Measurements from ENCODE around the gene ATP10A.
"Not testable (repeated sequence)": the region's sequence is repeated elsewhere in the genome, so short reads cannot be mapped to it uniquely, and the experiment has no call there.

Gene ATP10A

GRCh38 chr15:25882466-25882865 is 19.3 kb upstream of the ATP10A start:
- TF ChIP-seq, protein P1, sequence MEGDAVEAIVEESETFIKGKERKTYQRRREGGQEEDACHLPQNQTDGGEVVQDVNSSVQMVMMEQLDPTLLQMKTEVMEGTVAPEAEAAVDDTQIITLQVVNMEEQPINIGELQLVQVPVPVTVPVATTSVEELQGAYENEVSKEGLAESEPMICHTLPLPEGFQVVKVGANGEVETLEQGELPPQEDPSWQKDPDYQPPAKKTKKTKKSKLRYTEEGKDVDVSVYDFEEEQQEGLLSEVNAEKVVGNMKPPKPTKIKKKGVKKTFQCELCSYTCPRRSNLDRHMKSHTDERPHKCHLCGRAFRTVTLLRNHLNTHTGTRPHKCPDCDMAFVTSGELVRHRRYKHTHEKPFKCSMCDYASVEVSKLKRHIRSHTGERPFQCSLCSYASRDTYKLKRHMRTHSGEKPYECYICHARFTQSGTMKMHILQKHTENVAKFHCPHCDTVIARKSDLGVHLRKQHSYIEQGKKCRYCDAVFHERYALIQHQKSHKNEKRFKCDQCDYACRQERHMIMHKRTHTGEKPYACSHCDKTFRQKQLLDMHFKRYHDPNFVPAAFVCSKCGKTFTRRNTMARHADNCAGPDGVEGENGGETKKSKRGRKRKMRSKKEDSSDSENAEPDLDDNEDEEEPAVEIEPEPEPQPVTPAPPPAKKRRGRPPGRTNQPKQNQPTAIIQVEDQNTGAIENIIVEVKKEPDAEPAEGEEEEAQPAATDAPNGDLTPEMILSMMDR (IDR thresholded peaks at IDR 0.05; ENCODE audit: unreplicated experiment in 3 of 3): no peak
- H3K9me3 Mint-ChIP-seq: no peaks in the 10 kb centered on the region
- no peaks in the 10 kb centered on the region for H3K36me3 Mint-ChIP-seq (ENCODE audit: low read depth)
- no peak overlapping the region for H3K4me3 Mint-ChIP-seq
- H3K27ac Mint-ChIP-seq: no peak overlapping the region
- no peaks in the 10 kb centered on the region for H3K27me3 Mint-ChIP-seq (ENCODE audit: low read depth)
- peaks cover 13% of the 10 kb centered on the region for H3K4me1 Mint-ChIP-seq

GRCh38 chr15:25880877-25881276 is 17.8 kb upstream of the ATP10A start:
- H3K9me3 Mint-ChIP-seq; H3K36me3 Mint-ChIP-seq (ENCODE audit: low read depth); H3K4me3 Mint-ChIP-seq; H3K27me3 Mint-ChIP-seq (ENCODE audit: low read depth); H3K27ac Mint-ChIP-seq: not testable (repeated sequence)
- H3K4me1 Mint-ChIP-seq: peaks cover 13% of the 10 kb centered on the region

DNA sequence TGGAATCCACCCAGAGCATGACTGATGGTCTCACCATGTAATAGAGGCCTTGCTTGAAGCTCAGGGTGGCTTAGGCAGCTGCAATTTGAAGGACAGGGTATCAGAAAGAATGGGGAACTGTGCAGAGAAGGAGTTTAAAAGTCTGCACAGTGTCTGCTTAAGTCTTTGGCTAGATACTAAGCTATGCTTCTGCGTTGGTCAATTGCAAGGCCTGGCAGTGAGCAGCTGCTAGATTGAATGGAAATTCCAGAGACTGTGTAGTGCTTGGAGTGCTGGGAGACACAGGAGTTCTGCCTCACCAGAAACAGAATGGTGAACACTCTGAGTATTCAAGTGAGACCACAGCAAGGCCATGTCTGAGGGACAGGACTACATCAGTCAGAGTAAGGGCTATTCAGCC is 17.3 kb upstream of the ATP10A start:
- Mint-ChIP-seq H3K36me3 (ENCODE audit: low read depth) (no peaks in the 10 kb centered on the region), H3K4me1 (peaks cover 13% of the 10 kb centered on the region), H3K27ac (no peak overlapping the region), H3K4me3 (no peak overlapping the region), H3K27me3 (ENCODE audit: low read depth) (no peaks in the 10 kb centered on the region), H3K9me3 (no peaks in the 10 kb centered on the region)
- TF ChIP-seq, protein P1 (IDR thresholded peaks at IDR 0.05; ENCODE audit: unreplicated experiment in 3 of 3): no peak

DNA sequence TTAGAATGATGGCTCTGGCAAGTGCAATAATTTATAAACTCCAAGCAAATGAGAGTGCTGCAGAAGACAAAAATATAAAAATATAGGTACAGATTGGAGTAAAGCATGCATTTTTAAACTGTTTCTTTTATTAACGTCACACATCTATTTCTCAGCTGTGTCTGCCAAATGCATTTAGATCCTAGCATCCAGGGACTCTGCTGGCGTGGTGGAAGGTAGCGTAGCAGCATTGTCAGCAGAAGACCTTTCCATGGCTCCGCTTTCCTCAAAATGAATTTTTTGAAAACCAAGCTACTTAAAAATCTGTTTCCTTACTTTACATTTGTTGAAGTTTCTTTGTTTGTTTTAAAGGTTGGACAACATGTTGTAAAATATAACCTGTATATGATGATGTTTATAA is 16.3 kb upstream of the ATP10A start:
- Mint-ChIP-seq H3K9me3 (no peaks in the 10 kb centered on the region), H3K27me3 (ENCODE audit: low read depth) (no peaks in the 10 kb centered on the region), H3K4me3 (no peak overlapping the region), H3K4me1 (peaks cover 11% of the 10 kb centered on the region), H3K36me3 (ENCODE audit: low read depth) (no peaks in the 10 kb centered on the region), H3K27ac (no peak overlapping the region)
- TF ChIP-seq, protein P1 (IDR thresholded peaks at IDR 0.05; ENCODE audit: unreplicated experiment in 3 of 3): no peak

DNA sequence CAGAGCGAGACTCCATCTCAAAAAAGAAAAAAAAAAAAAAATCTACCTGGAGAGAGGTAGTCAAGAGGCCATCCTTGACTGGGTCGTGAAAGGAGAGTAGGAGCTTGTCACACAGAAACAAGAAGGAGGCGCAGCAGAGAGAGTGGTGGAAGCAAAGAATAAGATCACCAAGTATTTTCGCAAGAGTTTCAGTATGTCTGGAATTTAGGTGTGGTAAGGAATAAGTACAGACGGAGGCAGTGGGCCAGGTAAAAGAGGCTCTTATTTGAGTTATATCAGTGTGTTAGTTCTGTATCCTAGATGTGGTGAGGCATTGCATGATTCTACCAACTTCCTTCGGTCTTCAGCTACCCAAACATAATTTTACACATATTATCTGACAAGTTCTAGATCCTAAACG is 14.6 kb upstream of the ATP10A start:
- Mint-ChIP-seq H3K27me3 (ENCODE audit: low read depth) (no peaks in the 10 kb centered on the region), H3K9me3 (no peaks in the 10 kb centered on the region), H3K4me3 (no peak overlapping the region), H3K36me3 (ENCODE audit: low read depth) (no peaks in the 10 kb centered on the region), H3K4me1 (no peaks in the 10 kb centered on the region), H3K27ac (no peak overlapping the region)
- TF ChIP-seq, protein P1 (IDR thresholded peaks at IDR 0.05; ENCODE audit: unreplicated experiment in 3 of 3): no peak

DNA sequence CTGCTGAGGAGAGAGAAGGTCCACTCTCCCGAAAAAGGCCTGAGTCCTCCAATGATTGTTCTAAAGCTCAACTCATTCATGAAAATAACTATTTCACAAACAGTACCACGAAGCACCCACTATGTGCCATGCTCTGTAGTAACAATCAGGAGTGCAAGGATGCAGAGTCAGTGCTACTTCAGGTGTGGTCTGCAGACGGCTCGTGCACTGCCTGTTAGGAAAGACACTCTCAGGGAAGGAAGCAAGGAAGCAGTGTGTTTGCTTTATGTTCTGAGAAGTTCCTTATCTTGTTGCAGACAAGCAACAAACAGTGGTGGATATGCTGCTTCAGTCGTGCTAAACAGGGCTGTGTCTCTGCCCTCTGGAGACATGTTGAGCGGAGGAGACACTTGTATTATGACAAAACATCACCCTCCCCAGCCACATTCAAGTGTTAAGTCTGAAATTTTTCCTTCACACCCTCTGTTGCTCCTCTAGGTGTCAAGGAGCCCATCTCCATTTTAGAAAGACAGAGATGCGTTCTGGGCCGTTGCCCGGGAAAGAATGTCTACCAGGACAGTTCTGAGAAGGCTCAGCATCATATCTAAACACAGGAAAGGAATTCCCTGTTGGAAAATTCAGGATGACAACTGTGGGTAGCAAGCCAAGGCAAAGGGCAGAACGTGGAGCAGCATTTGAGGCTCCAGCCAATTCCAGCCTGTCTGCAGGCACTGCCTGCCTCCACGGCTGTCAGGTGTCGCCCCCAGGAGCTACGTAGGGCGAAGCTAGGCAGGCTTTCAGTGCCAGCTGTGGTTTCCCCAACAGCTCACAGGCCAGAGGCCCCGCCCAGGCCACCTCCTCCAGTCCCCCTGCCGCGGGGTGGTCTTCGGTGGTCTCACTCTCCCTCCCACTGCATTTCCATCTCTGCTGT is 13.4 kb upstream of the ATP10A start:
- Mint-ChIP-seq H3K4me1 (no peaks in the 10 kb centered on the region), H3K27ac (no peak overlapping the region), H3K9me3 (no peaks in the 10 kb centered on the region), H3K27me3 (ENCODE audit: low read depth) (no peaks in the 10 kb centered on the region), H3K36me3 (ENCODE audit: low read depth) (no peaks in the 10 kb centered on the region), H3K4me3 (no peak overlapping the region)
- TF ChIP-seq, protein P1 (IDR thresholded peaks at IDR 0.05; ENCODE audit: unreplicated experiment in 3 of 3): no peak

Measured in nephron (organoid).